HepG2 (cell line): ENCODE measurements around the gene MYCBP2. TPM values are rescaled to one million over a fixed set of nuclear protein-coding genes. Genes with fewer than 3 reads are reported as not detected.

Experiments used
- DRAP1 ChIP-seq: IDR thresholded peaks from 2 replicates; pipeline ENCODE4 v1.6.1; 2016; ENCODE audit warnings: missing genetic modification reagents, missing compliant biosample characterization
- FOSL1 ChIP-seq: sonication (generic); formaldehyde crosslinking; IDR thresholded peaks from 2 replicates; pipeline ENCODE4 v1.9.0; 2021; ENCODE audit warnings: missing genetic modification reagents, borderline replicate concordance
- GTF3A ChIP-seq: sonication (generic); formaldehyde crosslinking; conservative IDR thresholded peaks from 2 replicates; pipeline ENCODE4 v1.4.0; 2020; ENCODE audit warnings: mild to moderate bottlenecking, missing genetic modification reagents
- HCFC1 ChIP-seq: fragments of 150-350 bp; IDR thresholded peaks from 2 replicates; pipeline ENCODE4 v1.6.1; 2014; ENCODE audit warnings: low read depth, low read length
- KAT2B ChIP-seq: fragments of 150-350 bp; IDR thresholded peaks from 2 replicates; pipeline ENCODE4 v1.6.1; 2014; ENCODE audit warnings: low read depth, low read length, borderline replicate concordance
- MTF1 ChIP-seq: sonication (generic); formaldehyde crosslinking; IDR thresholded peaks from 2 replicates; pipeline ENCODE4 v1.5.0; 2020; ENCODE audit warnings: missing genetic modification reagents
- NR2C2 ChIP-seq: sonication (generic); formaldehyde crosslinking; IDR thresholded peaks from 2 replicates; pipeline ENCODE4 v1.4.0; 2020; ENCODE audit warnings: missing genetic modification reagents, mild to moderate bottlenecking, moderate library complexity, borderline replicate concordance
- RAD51 ChIP-seq: fragments of 450-650 bp; IDR thresholded peaks from 2 replicates; pipeline ENCODE4 v1.6.1; 2016; ENCODE audit warnings: borderline replicate concordance
- REL ChIP-seq: sonication (generic); formaldehyde crosslinking; conservative IDR thresholded peaks from 2 replicates; pipeline ENCODE4 v1.8.0; 2022; ENCODE audit warnings: mild to moderate bottlenecking, missing genetic modification reagents, moderate library complexity
- RORA ChIP-seq: sonication (generic); formaldehyde crosslinking; IDR thresholded peaks from 2 replicates; pipeline ENCODE4 v1.5.0; 2020; ENCODE audit warnings: mild to moderate bottlenecking, missing genetic modification reagents, moderate library complexity
- SNRNP70 ChIP-seq: fragments of 200-400 bp; formaldehyde crosslinking; IDR thresholded peaks from 2 replicates; pipeline ENCODE4 v1.6.1; 2017; ENCODE audit warnings: mild to moderate bottlenecking, low read depth, low read length, moderate library complexity
- SOX5 ChIP-seq: IDR thresholded peaks from 2 replicates; pipeline ENCODE4 v1.6.1; 2016; ENCODE audit warnings: borderline replicate concordance
- SP2 ChIP-seq: sonication (generic); formaldehyde crosslinking; IDR thresholded peaks from 2 replicates; pipeline ENCODE4 v1.5.1; 2020; ENCODE audit warnings: mild to moderate bottlenecking, missing genetic modification reagents
- SSRP1 ChIP-seq: IDR thresholded peaks from 2 replicates; pipeline ENCODE4 v1.6.1; 2016; ENCODE audit warnings: control low read depth
- TMF1 ChIP-seq: sonication (generic); formaldehyde crosslinking; IDR thresholded peaks from 2 replicates; pipeline ENCODE4 v1.8.1; 2022; ENCODE audit warnings: low read depth, missing genetic modification reagents
- TRIM24 ChIP-seq: sonication (generic); formaldehyde crosslinking; IDR thresholded peaks from 2 replicates; pipeline ENCODE4 v1.8.0; 2022; ENCODE audit warnings: mild to moderate bottlenecking, missing genetic modification reagents
- ZBTB34 ChIP-seq: sonication (generic); formaldehyde crosslinking; IDR thresholded peaks from 2 replicates; pipeline ENCODE4 v1.8.0; 2022; ENCODE audit warnings: mild to moderate bottlenecking, missing genetic modification reagents
- ZBTB44 ChIP-seq: sonication (generic); formaldehyde crosslinking; IDR thresholded peaks from 2 replicates; pipeline ENCODE4 v1.4.0; 2020; ENCODE audit warnings: missing genetic modification reagents
- ZFAT ChIP-seq: sonication (generic); formaldehyde crosslinking; conservative IDR thresholded peaks from 2 replicates; pipeline ENCODE4 v1.8.1; 2023; ENCODE audit warnings: missing genetic modification reagents, inconsistent platforms
- ZFP41 ChIP-seq: sonication (generic); formaldehyde crosslinking; IDR thresholded peaks from 2 replicates; pipeline ENCODE4 v1.4.0; 2020; ENCODE audit warnings: mild to moderate bottlenecking, missing genetic modification reagents, borderline replicate concordance
- ZNF256 ChIP-seq: sonication (generic); formaldehyde crosslinking; conservative IDR thresholded peaks from 2 replicates; pipeline ENCODE4 v1.4.0; 2020; ENCODE audit warnings: missing genetic modification reagents
- ZNF333 ChIP-seq: sonication (generic); formaldehyde crosslinking; IDR thresholded peaks from 2 replicates; pipeline ENCODE4 v1.4.0; 2020; ENCODE audit warnings: mild to moderate bottlenecking, missing genetic modification reagents, borderline replicate concordance
- ZNF431 ChIP-seq: sonication (generic); formaldehyde crosslinking; IDR thresholded peaks from 2 replicates; pipeline ENCODE4 v1.9.0; 2022; ENCODE audit warnings: missing genetic modification reagents, low read depth, mild to moderate bottlenecking, borderline replicate concordance
- ZNF598 ChIP-seq: sonication (generic); formaldehyde crosslinking; IDR thresholded peaks from 2 replicates; pipeline ENCODE4 v1.5.1; 2020; ENCODE audit warnings: mild to moderate bottlenecking, missing genetic modification reagents, borderline replicate concordance
- ZNF605 ChIP-seq: sonication (generic); formaldehyde crosslinking; IDR thresholded peaks from 2 replicates; pipeline ENCODE4 v1.8.0; 2022; ENCODE audit warnings: mild to moderate bottlenecking, missing genetic modification reagents
- ZNF878 ChIP-seq: sonication (generic); formaldehyde crosslinking; IDR thresholded peaks from 2 replicates; pipeline ENCODE4 v1.8.1; 2023; ENCODE audit warnings: mild to moderate bottlenecking, missing genetic modification reagents, moderate library complexity
- ZSCAN22 ChIP-seq: sonication (generic); formaldehyde crosslinking; IDR thresholded peaks from 2 replicates; pipeline ENCODE4 v1.4.0; 2020; ENCODE audit warnings: mild to moderate bottlenecking, missing genetic modification reagents
- polyA plus RNA-seq, 8 experiments: library from polyadenylated mRNA; depleted of rRNA in 3 of 8; stranded (reverse) in 7 of 8; unstranded in 1 of 8; fragments of >200 nt; fragmentation: Illumina TruSeq in 4 of 8; extraction: Trizol in 4 of 8; gene quantifications; 2 replicates each; pipeline versions ENCODE4 v1.2.1 to v1.2.3, GENCODE V29; 2011 to 2016; ENCODE audit warnings: low read depth in 4 of 8, missing spikeins in 1 of 8, mixed read lengths in 1 of 8; ENCODE audit not compliant: insufficient read depth in 1 of 8
- total RNA-seq, 5 experiments: library from RNA; depleted of rRNA; stranded (reverse); fragments of >200 nt; fragmentation: Illumina TruSeq; extraction: Trizol; gene quantifications; 2 replicates each; pipeline ENCODE4 v1.2.3, GENCODE V29; 2016; ENCODE audit warnings: low read depth in 1 of 5
- TF ChIP-seq, protein P1 (sequence below): IDR thresholded peaks from 2 replicates; pipeline ENCODE4 v1.6.1; 2016; ENCODE audit warnings: mild to moderate bottlenecking

The MYCBP2 gene
- total and polyA plus RNA-seq, 2 of the 13 experiments (the other 11 are each of a cell fraction or from before 2014, with no cell fraction given) = 16.3 to 35.3 TPM

GRCh38 chr13:77329133-77329910 is 2.4 kb upstream of the MYCBP2 start (continued):
- TF ChIP-seq HCFC1 (no peak), TRIM24 (CRISPR knock-in tag) (no peak), SOX5 (CRISPR knock-in tag) (no peak), TMF1 (CRISPR knock-in tag) (no peak), RAD51 (no peak), ZNF605 (peak; percentile 41), ZNF256 (CRISPR knock-in tag) (no peak), ZNF598 (CRISPR knock-in tag) (peak; percentile 20; the same call in 1 of the 2 replicates), SSRP1 (CRISPR knock-in tag) (no peak; the same call in 1 of the 2 replicates), MTF1 (CRISPR knock-in tag) (no peak), ZSCAN22 (CRISPR knock-in tag) (no peak), ZBTB34 (CRISPR knock-in tag) (no peak), FOSL1 (CRISPR knock-in tag) (no peak), GTF3A (CRISPR knock-in tag) (no peak), ZFAT (CRISPR knock-in tag) (no peak), ZNF431 (CRISPR knock-in tag) (0 out of 2 replicates have a peak, but pooled peaks have one; percentile 62), ZNF878 (CRISPR knock-in tag) (no peak), REL (CRISPR knock-in tag) (no peak), SNRNP70 (no peak), RORA (CRISPR knock-in tag) (no peak), ZBTB44 (no peak), ZNF333 (no peak), SP2 (CRISPR knock-in tag) (no peak), KAT2B (no peak), ZFP41 (CRISPR knock-in tag) (no peak), NR2C2 (no peak), DRAP1 (CRISPR knock-in tag) (no peak; the same call in 1 of the 2 replicates)
- TF ChIP-seq, protein P1, sequence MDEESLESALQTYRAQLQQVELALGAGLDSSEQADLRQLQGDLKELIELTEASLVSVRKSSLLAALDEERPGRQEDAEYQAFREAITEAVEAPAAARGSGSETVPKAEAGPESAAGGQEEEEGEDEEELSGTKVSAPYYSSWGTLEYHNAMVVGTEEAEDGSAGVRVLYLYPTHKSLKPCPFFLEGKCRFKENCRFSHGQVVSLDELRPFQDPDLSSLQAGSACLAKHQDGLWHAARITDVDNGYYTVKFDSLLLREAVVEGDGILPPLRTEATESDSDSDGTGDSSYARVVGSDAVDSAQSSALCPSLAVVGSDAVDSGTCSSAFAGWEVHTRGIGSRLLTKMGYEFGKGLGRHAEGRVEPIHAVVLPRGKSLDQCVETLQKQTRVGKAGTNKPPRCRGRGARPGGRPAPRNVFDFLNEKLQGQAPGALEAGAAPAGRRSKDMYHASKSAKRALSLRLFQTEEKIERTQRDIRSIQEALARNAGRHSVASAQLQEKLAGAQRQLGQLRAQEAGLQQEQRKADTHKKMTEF (CRISPR knock-in tag) = peak; percentile 55; the same call in 1 of the 2 replicates
